ENCODE results near the gene DYRK1A. TPM values are rescaled to one million over a fixed set of nuclear protein-coding genes. Genes with fewer than 3 reads are reported as not detected.
A peak's percentile ranks its signal among the peaks of the same experiment; 100 is the strongest.
"Not testable (repeated sequence)": the region's sequence is repeated elsewhere in the genome, so short reads cannot be mapped to it uniquely, and the experiment has no call there.

Gene DYRK1A
- 23.6 and 28.9 TPM in 2 replicates for total RNA-seq

GRCh38 chr21:37366482-37367316, at the start of gene DYRK1A:
Gene DYRK1A, plus strand, starts transcription at chr21:37366773. Its CDS starts 53,602 bp downstream, at chr21:37420375.
- DNase-seq (ENCODE audit: low read depth), result peak; percentile 84
- peak within 1 kb of the TSS; percentile 86 for H3K4me3 ChIP-seq (ENCODE audit: low read depth, low read length)
- TF ChIP-seq CTCF (conservative IDR thresholded peaks at IDR 0.05; ENCODE audit: low read depth, low read length), result no peak

GRCh38 chr21:37319551-37319950, 47.0 kb upstream of the DYRK1A start:
- TF ChIP-seq CTCF (conservative IDR thresholded peaks at IDR 0.05; ENCODE audit: low read depth, low read length), result no peak
- DNase-seq (ENCODE audit: low read depth), result no peak
- H3K4me3 ChIP-seq (ENCODE audit: low read depth, low read length), result no peak overlapping the region

GRCh38 chr21:37322084-37322483, 44.5 kb upstream of the DYRK1A start:
- no peak for DNase-seq (ENCODE audit: low read depth)
- no peak for TF ChIP-seq CTCF (conservative IDR thresholded peaks at IDR 0.05; ENCODE audit: low read depth, low read length)
- H3K4me3 ChIP-seq (ENCODE audit: low read depth, low read length), result no peak overlapping the region

GRCh38 chr21:37324558-37324957, 42.0 kb upstream of the DYRK1A start:
- no peak for DNase-seq (ENCODE audit: low read depth)
- no peak for TF ChIP-seq CTCF (conservative IDR thresholded peaks at IDR 0.05; ENCODE audit: low read depth, low read length)
- no peak overlapping the region for H3K4me3 ChIP-seq (ENCODE audit: low read depth, low read length)

GRCh38 chr21:37328147-37328546, 38.4 kb upstream of the DYRK1A start:
- DNase-seq (ENCODE audit: low read depth); H3K4me3 ChIP-seq (ENCODE audit: low read depth, low read length): not testable (repeated sequence)

GRCh38 chr21:37331411-37331810, 35.2 kb upstream of the DYRK1A start:
- H3K4me3 ChIP-seq (ENCODE audit: low read depth, low read length), result no peak overlapping the region
- no peak for DNase-seq (ENCODE audit: low read depth)
- TF ChIP-seq CTCF (conservative IDR thresholded peaks at IDR 0.05; ENCODE audit: low read depth, low read length), result no peak

- no peak overlapping the region for H3K4me3 ChIP-seq (ENCODE audit: low read depth, low read length)
- no peak for DNase-seq (ENCODE audit: low read depth)
- no peak for TF ChIP-seq CTCF (conservative IDR thresholded peaks at IDR 0.05; ENCODE audit: low read depth, low read length)
Measured at GRCh38 chr21:37335053-37335452, 31.5 kb upstream of the DYRK1A start.

Data from epithelial cell of proximal tubule (primary cell).